ENCODE measurements around the gene RAD51B.

DNA sequence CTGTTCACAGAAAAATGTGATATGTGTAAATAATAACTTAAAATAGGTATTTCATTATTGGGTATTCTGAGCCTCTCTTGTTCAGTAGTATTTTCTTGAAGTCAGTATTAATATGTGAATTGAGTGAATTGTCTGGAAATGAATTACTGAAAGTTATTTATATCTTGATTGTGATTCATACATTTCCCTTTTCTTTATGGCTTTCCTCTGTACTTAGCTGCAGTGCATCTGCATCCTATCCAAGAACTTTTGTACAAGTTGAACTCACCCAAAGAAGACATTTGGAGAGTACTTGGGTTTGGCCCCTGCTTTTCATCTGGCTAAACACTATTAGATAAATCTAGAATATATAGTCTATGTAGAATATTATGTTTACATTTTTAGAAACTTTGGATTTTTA is 326.0 kb downstream of the RAD51B start:
- TF ChIP-seq, protein P1, sequence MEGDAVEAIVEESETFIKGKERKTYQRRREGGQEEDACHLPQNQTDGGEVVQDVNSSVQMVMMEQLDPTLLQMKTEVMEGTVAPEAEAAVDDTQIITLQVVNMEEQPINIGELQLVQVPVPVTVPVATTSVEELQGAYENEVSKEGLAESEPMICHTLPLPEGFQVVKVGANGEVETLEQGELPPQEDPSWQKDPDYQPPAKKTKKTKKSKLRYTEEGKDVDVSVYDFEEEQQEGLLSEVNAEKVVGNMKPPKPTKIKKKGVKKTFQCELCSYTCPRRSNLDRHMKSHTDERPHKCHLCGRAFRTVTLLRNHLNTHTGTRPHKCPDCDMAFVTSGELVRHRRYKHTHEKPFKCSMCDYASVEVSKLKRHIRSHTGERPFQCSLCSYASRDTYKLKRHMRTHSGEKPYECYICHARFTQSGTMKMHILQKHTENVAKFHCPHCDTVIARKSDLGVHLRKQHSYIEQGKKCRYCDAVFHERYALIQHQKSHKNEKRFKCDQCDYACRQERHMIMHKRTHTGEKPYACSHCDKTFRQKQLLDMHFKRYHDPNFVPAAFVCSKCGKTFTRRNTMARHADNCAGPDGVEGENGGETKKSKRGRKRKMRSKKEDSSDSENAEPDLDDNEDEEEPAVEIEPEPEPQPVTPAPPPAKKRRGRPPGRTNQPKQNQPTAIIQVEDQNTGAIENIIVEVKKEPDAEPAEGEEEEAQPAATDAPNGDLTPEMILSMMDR (IDR thresholded peaks at IDR 0.05): no peak
- TF ChIP-seq EP300 (IDR thresholded peaks at IDR 0.05) (no peak), POLR2A (IDR thresholded peaks at IDR 0.05) (no peak)

All from upper lobe of left lung (tissue), 4 donors.